Measurements from ENCODE around the gene ILF3. TPM values are rescaled to one million over a fixed set of nuclear protein-coding genes. Genes with fewer than 3 reads are reported as not detected.
A peak's percentile ranks its signal among the peaks of the same experiment; 100 is the strongest.

Gene ILF3
- total RNA-seq, 1 donor from 2014 or later = 524 TPM

DNA sequence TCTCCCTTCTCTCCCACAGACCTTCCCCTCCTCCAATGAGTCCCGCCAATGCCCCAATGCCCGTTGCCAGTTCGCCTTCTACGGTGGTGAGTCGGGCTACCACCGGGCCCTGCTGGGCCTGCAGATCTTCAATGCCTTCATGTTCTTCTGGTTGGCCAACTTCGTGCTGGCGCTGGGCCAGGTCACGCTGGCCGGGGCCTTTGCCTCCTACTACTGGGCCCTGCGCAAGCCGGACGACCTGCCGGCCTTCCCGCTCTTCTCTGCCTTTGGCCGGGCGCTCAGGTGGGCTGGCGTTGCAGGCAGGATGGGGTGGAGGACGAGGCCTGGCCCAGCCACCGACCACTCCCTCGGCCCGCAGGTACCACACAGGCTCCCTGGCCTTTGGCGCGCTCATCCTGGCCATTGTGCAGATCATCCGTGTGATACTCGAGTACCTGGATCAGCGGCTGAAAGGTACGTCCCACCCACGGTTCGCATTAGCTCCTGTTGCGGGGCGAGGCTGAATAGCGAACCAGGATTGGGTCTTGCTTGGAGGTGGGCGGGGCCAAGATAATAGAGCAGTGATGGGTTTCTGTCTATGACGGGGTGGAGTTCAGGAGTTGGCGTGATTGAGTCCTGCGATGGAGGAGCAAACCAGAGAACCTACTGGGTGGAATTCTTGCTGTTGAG, 17.7 kb upstream of the ILF3 start:
- no peak overlapping the region for H3K4me3 Mint-ChIP-seq
- no peaks in the 10 kb centered on the region for H3K4me1 Mint-ChIP-seq (ENCODE audit: unreplicated experiment)
- no peak for DNase-seq (ENCODE audit: extremely low spot score, unreplicated experiment)
- no peaks in the 10 kb centered on the region for H3K9me3 Mint-ChIP-seq
- H3K27me3 Mint-ChIP-seq = no peaks in the 10 kb centered on the region
- H3K27ac Mint-ChIP-seq = no peak overlapping the region
- H3K36me3 Mint-ChIP-seq = peaks cover 23% of the 10 kb centered on the region
- TF ChIP-seq, protein P1, sequence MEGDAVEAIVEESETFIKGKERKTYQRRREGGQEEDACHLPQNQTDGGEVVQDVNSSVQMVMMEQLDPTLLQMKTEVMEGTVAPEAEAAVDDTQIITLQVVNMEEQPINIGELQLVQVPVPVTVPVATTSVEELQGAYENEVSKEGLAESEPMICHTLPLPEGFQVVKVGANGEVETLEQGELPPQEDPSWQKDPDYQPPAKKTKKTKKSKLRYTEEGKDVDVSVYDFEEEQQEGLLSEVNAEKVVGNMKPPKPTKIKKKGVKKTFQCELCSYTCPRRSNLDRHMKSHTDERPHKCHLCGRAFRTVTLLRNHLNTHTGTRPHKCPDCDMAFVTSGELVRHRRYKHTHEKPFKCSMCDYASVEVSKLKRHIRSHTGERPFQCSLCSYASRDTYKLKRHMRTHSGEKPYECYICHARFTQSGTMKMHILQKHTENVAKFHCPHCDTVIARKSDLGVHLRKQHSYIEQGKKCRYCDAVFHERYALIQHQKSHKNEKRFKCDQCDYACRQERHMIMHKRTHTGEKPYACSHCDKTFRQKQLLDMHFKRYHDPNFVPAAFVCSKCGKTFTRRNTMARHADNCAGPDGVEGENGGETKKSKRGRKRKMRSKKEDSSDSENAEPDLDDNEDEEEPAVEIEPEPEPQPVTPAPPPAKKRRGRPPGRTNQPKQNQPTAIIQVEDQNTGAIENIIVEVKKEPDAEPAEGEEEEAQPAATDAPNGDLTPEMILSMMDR (conservative IDR thresholded peaks at IDR 0.05) = no peak

DNA sequence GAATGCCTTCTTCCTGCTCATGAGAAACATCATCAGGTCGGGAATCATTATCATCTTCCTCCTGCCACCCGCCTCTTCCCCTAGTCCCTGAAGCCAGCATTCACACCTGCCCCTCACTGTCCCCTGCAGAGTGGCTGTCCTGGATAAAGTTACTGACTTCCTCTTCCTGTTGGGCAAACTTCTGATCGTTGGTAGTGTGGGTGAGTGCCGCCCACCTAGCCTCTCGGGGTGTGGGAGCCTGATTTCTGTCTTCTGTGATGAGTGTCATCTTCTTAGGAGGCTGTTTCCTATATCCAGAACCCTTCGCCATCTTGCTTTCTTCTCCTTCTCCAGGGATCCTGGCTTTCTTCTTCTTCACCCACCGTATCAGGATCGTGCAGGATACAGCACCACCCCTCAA, 16.3 kb upstream of the ILF3 start:
- Mint-ChIP-seq H3K9me3 (no peaks in the 10 kb centered on the region), H3K36me3 (peaks cover 23% of the 10 kb centered on the region), H3K4me3 (no peak overlapping the region), H3K27me3 (no peaks in the 10 kb centered on the region), H3K4me1 (ENCODE audit: unreplicated experiment) (peaks cover 9% of the 10 kb centered on the region), H3K27ac (peak overlapping the region; percentile 6)
- TF ChIP-seq, protein P1 (conservative IDR thresholded peaks at IDR 0.05) = no peak
- no peak for DNase-seq (ENCODE audit: extremely low spot score, unreplicated experiment)

DNA sequence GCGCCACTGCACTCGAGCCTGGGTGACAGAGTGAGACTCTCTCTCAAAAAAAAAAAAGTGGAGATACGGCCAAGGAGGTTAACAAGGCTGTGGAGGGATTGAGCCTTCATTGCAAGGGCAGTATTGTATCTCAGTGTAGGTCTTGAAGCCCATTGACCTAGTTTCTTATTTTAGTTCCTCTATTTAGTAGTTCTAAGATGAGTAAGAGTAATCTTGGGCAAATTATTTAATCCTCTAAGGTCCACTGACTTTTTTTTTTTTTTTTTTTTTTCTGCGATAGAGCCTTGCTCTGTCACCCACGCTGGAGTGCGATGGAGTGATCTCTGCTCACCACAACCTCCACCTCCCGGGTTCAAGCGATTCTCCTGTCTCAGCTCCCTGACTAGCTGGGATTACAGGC, 14.3 kb upstream of the ILF3 start:
- no peak for DNase-seq (ENCODE audit: extremely low spot score, unreplicated experiment)
- TF ChIP-seq, protein P1 (conservative IDR thresholded peaks at IDR 0.05) = no peak
- H3K27me3 Mint-ChIP-seq = no peaks in the 10 kb centered on the region
- H3K4me3 Mint-ChIP-seq = no peak overlapping the region
- H3K36me3 Mint-ChIP-seq = peaks cover 23% of the 10 kb centered on the region
- H3K27ac Mint-ChIP-seq = no peak overlapping the region
- peaks cover 28% of the 10 kb centered on the region for H3K4me1 Mint-ChIP-seq (ENCODE audit: unreplicated experiment)
- H3K9me3 Mint-ChIP-seq = no peaks in the 10 kb centered on the region

DNA sequence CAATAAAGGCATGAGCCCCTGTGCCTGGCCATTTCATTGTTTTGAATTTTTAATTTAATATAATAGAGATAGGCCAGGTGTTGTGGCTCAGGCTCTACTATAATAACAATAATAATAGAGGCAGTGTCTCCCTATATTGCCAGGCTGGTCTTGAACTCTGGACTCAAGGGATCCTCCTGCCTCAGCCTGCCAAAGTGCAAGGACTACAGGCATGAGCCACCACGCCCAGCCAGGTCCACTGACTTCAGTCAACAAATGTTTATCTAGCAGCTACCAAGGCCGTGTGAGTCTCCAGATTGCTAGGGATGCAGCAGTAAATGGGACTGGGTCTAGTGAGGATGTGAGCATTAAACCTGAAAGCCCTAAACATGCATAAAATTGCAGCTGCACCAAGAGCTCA, 13.8 kb upstream of the ILF3 start:
- no peaks in the 10 kb centered on the region for H3K9me3 Mint-ChIP-seq
- H3K27ac Mint-ChIP-seq = no peak overlapping the region
- no peak for DNase-seq (ENCODE audit: extremely low spot score, unreplicated experiment)
- H3K36me3 Mint-ChIP-seq = peaks cover 19% of the 10 kb centered on the region
- H3K4me3 Mint-ChIP-seq = no peak overlapping the region
- H3K4me1 Mint-ChIP-seq (ENCODE audit: unreplicated experiment) = peaks cover 28% of the 10 kb centered on the region
- no peaks in the 10 kb centered on the region for H3K27me3 Mint-ChIP-seq
- TF ChIP-seq, protein P1 (conservative IDR thresholded peaks at IDR 0.05) = no peak

DNA sequence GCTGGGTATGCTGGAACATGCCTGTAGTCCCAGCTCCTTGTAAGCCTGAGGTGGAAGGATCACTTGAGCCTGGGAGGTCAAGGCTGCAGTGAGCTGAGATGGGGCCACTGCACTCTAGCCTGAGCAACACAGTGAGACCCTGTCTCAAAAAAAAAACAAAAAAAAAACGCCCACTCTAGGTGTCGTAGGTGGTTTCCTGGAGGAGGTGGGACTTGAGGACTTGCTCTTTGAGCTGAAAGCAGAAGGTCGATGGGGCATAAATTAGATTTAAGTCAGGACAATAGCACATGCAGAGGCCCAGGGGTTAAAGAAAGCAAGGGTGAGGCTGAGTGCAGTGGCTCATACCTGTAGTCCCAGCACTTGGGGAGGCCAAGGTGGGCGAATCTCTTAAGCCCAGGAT, 12.9 kb upstream of the ILF3 start:
- no peaks in the 10 kb centered on the region for H3K27me3 Mint-ChIP-seq
- peaks cover 13% of the 10 kb centered on the region for H3K36me3 Mint-ChIP-seq
- TF ChIP-seq, protein P1 (conservative IDR thresholded peaks at IDR 0.05) = no peak
- no peak overlapping the region for H3K27ac Mint-ChIP-seq
- no peaks in the 10 kb centered on the region for H3K9me3 Mint-ChIP-seq
- no peak overlapping the region for H3K4me3 Mint-ChIP-seq
- DNase-seq (ENCODE audit: extremely low spot score, unreplicated experiment) = no peak
- peaks cover 28% of the 10 kb centered on the region for H3K4me1 Mint-ChIP-seq (ENCODE audit: unreplicated experiment)
